ENCODE measurements around the gene RRP9.
A peak's percentile ranks its signal among the peaks of the same experiment; 100 is the strongest.

RRP9 gene

DNA sequence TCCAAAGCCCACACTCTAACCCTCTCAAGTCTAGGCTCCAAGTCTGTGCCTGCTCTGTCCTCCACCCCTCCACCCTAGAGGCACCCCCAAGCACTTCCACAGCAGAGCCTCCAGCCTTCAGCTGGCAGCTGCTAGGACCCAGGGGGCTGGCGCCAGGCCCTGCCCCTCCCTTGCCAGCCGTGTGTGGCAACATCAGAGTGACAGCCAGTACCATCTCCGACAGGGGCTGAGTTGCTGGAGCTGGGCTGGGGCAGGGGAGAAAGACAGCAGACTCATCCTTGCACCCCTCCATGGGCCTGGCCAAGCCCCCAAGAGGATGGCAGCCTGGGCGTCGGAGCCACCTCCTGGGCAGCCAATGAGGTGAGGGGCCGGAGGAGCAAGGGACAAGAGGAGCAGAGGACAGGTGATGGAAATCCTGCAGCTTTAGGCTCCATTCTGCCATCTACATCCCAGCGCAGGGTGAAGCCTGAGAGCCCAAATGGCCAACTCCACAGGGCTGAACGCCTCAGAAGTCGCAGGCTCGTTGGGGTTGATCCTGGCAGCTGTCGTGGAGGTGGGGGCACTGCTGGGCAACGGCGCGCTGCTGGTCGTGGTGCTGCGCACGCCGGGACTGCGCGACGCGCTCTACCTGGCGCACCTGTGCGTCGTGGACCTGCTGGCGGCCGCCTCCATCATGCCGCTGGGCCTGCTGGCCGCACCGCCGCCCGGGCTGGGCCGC lies 13.6 kb upstream of the RRP9 start, which contains the start of gene GPR62:
Gene GPR62 (plus strand): TSS at position 207 of the 718 bp plus-strand sequence. CDS start 272 bp downstream, at position 479.
- in situ Hi-C loops (cut with HindIII; ENCODE audit: low sequenced_read_pairs) = no loop called here
- no peak for TF ChIP-seq CTCF (IDR thresholded peaks at IDR 0.05; ENCODE audit: low read depth, low read length)
- H3K4me3 ChIP-seq (ENCODE audit: low read depth, low read length) = no peak within 1 kb of the TSS
- no peak for DNase-seq (ENCODE audit: low read depth, low spot score)

GRCh38 chr3:51954713-51955112 lies 13.0 kb upstream of the RRP9 start:
- no peak for TF ChIP-seq CTCF (IDR thresholded peaks at IDR 0.05; ENCODE audit: low read depth, low read length)
- no peak for DNase-seq (ENCODE audit: low read depth, low spot score)
- in situ Hi-C loops (cut with HindIII; ENCODE audit: low sequenced_read_pairs) = no loop called here
- no peak overlapping the region for H3K4me3 ChIP-seq (ENCODE audit: low read depth, low read length)

DNA sequence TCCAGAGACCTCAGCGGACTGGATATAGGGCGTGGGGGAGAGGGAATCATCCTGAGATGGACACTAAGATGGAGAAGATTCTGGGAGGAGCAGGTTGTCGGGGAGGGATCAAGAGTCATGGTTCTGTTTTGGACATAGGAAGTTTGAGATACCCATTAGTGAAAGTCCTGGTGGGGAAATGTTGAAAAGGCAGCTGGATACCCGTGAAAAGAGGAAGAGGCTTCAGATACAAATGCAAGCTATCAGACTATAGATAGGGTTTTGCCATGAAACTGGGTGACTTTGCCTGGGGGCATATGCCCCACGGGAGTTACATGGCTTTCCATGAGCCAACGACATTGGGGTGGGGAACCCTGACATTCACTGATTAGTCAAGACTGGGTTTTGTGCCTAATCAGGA lies 12.4 kb upstream of the RRP9 start:
- in situ Hi-C loops (cut with HindIII; ENCODE audit: low sequenced_read_pairs) = no loop called here
- H3K4me3 ChIP-seq (ENCODE audit: low read depth, low read length) = no peak overlapping the region
- no peak for TF ChIP-seq CTCF (IDR thresholded peaks at IDR 0.05; ENCODE audit: low read depth, low read length)
- DNase-seq (ENCODE audit: low read depth, low spot score) = no peak

GRCh38 chr3:51953445-51953844 lies 11.7 kb upstream of the RRP9 start:
- in situ Hi-C loops (cut with HindIII; ENCODE audit: low sequenced_read_pairs) = no loop called here
- peak; percentile 62 for DNase-seq (ENCODE audit: low read depth, low spot score)
- no peak for TF ChIP-seq CTCF (IDR thresholded peaks at IDR 0.05; ENCODE audit: low read depth, low read length)
- H3K4me3 ChIP-seq (ENCODE audit: low read depth, low read length) = no peak overlapping the region

GRCh38 chr3:51950899-51951298 lies 9.2 kb upstream of the RRP9 start:
- no peak for DNase-seq (ENCODE audit: low read depth, low spot score)
- in situ Hi-C loops (cut with HindIII; ENCODE audit: low sequenced_read_pairs) = no loop called here
- H3K4me3 ChIP-seq (ENCODE audit: low read depth, low read length) = no peak overlapping the region
- no peak for TF ChIP-seq CTCF (IDR thresholded peaks at IDR 0.05; ENCODE audit: low read depth, low read length)

GRCh38 chr3:51949121-51949520 lies 7.4 kb upstream of the RRP9 start:
- no peak for TF ChIP-seq CTCF (IDR thresholded peaks at IDR 0.05; ENCODE audit: low read depth, low read length)
- in situ Hi-C loops (cut with HindIII; ENCODE audit: low sequenced_read_pairs) = no loop called here
- no peak for DNase-seq (ENCODE audit: low read depth, low spot score)
- no peak overlapping the region for H3K4me3 ChIP-seq (ENCODE audit: low read depth, low read length)
